CD4-positive, alpha-beta T cell treated with Interleukin-1 beta for 1 hour (primary cell): ENCODE data around the gene ZBTB7B.
"Not testable (repeated sequence)": the region's sequence is repeated elsewhere in the genome, so short reads cannot be mapped to it uniquely, and the experiment has no call there.

Source experiments
- DNase-seq, 2 donors: peaks; one replicate each; pipeline ENCODE4 v3.0.0-alpha.2; 2020 to 2022

ZBTB7B gene

GRCh38 chr1:154969246-154969645 lies 33.4 kb upstream of the ZBTB7B start:
- no peak for DNase-seq

- DNase-seq, result no peak
These were observed 32.6 kb upstream of the ZBTB7B start for GRCh38 chr1:154969860-154970452.

GRCh38 chr1:154970631-154971340 lies 31.8 kb upstream of the ZBTB7B start, which contains the start of gene SHC1:
TSS of gene SHC1 (minus strand) at chr1:154970747. CDS start at chr1:154970526, 221 bp downstream.
- DNase-seq, result peak in 1 of 2 donors; percentile 66

- DNase-seq, result no peak
These were observed 31.1 kb upstream of the ZBTB7B start for GRCh38 chr1:154971341-154971998.

GRCh38 chr1:154972213-154972516 lies 30.4 kb upstream of the ZBTB7B start:
- no peak for DNase-seq

- DNase-seq, result no peak
These were observed 29.9 kb upstream of the ZBTB7B start for GRCh38 chr1:154972517-154973343.

- DNase-seq, result peak; percentile 93 to 94
These were observed 29.1 kb upstream of the ZBTB7B start for GRCh38 chr1:154973344-154974101.

- DNase-seq, result peak; percentile 99
These were observed 28.3 kb upstream of the ZBTB7B start, which contains the start of gene CKS1B for GRCh38 chr1:154974102-154974807. TSS of gene CKS1B (plus strand) at chr1:154974681. CDS start at chr1:154974746, 65 bp downstream.

GRCh38 chr1:154974808-154975408 lies 27.7 kb upstream of the ZBTB7B start:
- peak; percentile 95 to 96 for DNase-seq

- DNase-seq, result peak; percentile 55 to 56
These were observed 27.1 kb upstream of the ZBTB7B start for GRCh38 chr1:154975409-154976059.

- DNase-seq, result not testable (repeated sequence)
These were observed 24.8 kb upstream of the ZBTB7B start for GRCh38 chr1:154977762-154978161.

- DNase-seq, result no peak
These were observed 24.2 kb upstream of the ZBTB7B start for GRCh38 chr1:154978360-154978759.

GRCh38 chr1:154982341-154982740 lies 20.3 kb upstream of the ZBTB7B start:
- no peak for DNase-seq

GRCh38 chr1:154982897-154983648 lies 19.5 kb upstream of the ZBTB7B start, which contains the start of gene FLAD1:
TSS of gene FLAD1 (plus strand) at chr1:154983344. CDS start at chr1:154983695, 351 bp downstream.
- peak; percentile 97 to 98 for DNase-seq

GRCh38 chr1:154983776-154984466 lies 18.7 kb upstream of the ZBTB7B start:
- no peak for DNase-seq

- not testable (repeated sequence) for DNase-seq
These were observed 15.9 kb upstream of the ZBTB7B start for GRCh38 chr1:154986736-154987135.

- DNase-seq, result no peak
These were observed 15.3 kb upstream of the ZBTB7B start for GRCh38 chr1:154987326-154987725.

GRCh38 chr1:154988058-154988954 lies 14.3 kb upstream of the ZBTB7B start:
- DNase-seq, result no peak
